ENCODE measurements around the gene TACR1. TPM values are rescaled to one million over a fixed set of nuclear protein-coding genes. Genes with fewer than 3 reads are reported as not detected.
A peak's percentile ranks its signal among the peaks of the same experiment; 100 is the strongest.
"Not testable (repeated sequence)": the region's sequence is repeated elsewhere in the genome, so short reads cannot be mapped to it uniquely, and the experiment has no call there.

The TACR1 gene
- total and polyA plus RNA-seq, 7 experiments from 2014 or later, result 0.24 TPM; not detected in 6

- H3K4me1 Mint-ChIP-seq; POLR2A ChIA-PET; H3K27ac ChIP-seq (ENCODE audit: low read depth, low read length); DNase-seq; H3K36me3 Mint-ChIP-seq; H3K36me3 ChIP-seq (ENCODE audit: control insufficient read depth in 2 of 3, insufficient read depth in 3 of 3, low read length in 3 of 3); H3K9me3 ChIP-seq (ENCODE audit: control insufficient read depth in 2 of 3, low read length in 3 of 3); H3K4me1 ChIP-seq (ENCODE audit: control insufficient read depth in 2 of 2, insufficient read depth in 2 of 2, low read length in 2 of 2); intact Hi-C loops (cut with micrococcal nuclease); ATAC-seq; H3K27me3 Mint-ChIP-seq; H3K4me3 Mint-ChIP-seq; H3K27ac Mint-ChIP-seq; H3K4me3 ChIP-seq (ENCODE audit: low read length); CTCF ChIA-PET; H3K9me3 Mint-ChIP-seq; H3K27me3 ChIP-seq (ENCODE audit: control insufficient read depth in 2 of 2, insufficient read depth in 2 of 2, low read length in 2 of 2): not testable (repeated sequence)
Measured at GRCh38 chr2:75171423-75171822, 27.9 kb downstream of the TACR1 start.

- H3K36me3 Mint-ChIP-seq, result peaks cover 0 to 6% (median 0%) of the 10 kb centered on the region in 5 donors
- no peaks in the 10 kb centered on the region for H3K4me1 Mint-ChIP-seq
- no peak overlapping the region for H3K27ac Mint-ChIP-seq
- DNase-seq (no peak), ATAC-seq (no peak)
- Histone ChIP-seq H3K36me3 (ENCODE audit: control insufficient read depth in 2 of 3, insufficient read depth in 3 of 3, low read length in 3 of 3) (no peaks in the 10 kb centered on the region), H3K4me3 (ENCODE audit: low read length) (no peak overlapping the region), H3K9me3 (ENCODE audit: control insufficient read depth in 2 of 3, low read length in 3 of 3) (no peaks in the 10 kb centered on the region), H3K4me1 (ENCODE audit: control insufficient read depth in 2 of 2, insufficient read depth in 2 of 2, low read length in 2 of 2) (no peaks in the 10 kb centered on the region), H3K27ac (ENCODE audit: low read depth, low read length) (no peak overlapping the region), H3K27me3 (ENCODE audit: control insufficient read depth in 2 of 2, insufficient read depth in 2 of 2, low read length in 2 of 2) (no peaks in the 10 kb centered on the region)
- no peaks in the 10 kb centered on the region for H3K27me3 Mint-ChIP-seq
- intact Hi-C loops (cut with micrococcal nuclease), result no loop called here
- CTCF ChIA-PET, result no interaction called here
- no peak overlapping the region for H3K4me3 Mint-ChIP-seq
- H3K9me3 Mint-ChIP-seq, result peaks cover 0 to 1% (median 0%) of the 10 kb centered on the region in 11 donors
- POLR2A ChIA-PET, result no interaction called here
Measured at GRCh38 chr2:75170889-75171288, 28.4 kb downstream of the TACR1 start.

DNA sequence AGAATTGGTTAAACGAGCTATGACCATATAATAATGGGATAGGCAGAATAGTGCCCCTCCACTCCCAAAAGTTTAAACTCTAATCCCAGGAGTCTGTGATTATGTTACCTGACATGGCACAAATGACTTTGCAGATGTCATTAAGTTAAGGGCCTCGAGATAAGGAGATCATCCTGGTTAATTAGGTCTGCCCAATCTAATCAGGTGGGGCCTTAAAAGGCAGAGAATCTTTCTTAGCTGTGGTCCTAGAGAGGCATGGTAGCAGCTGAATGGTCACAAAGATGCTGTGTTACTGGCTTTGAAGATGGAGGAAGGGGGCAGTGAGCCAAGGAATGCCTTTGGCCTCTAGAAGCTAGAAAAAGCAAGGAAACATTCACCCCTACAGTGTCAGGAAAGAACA lies 31.1 kb downstream of the TACR1 start:
- intact Hi-C loops (cut with micrococcal nuclease), result no loop called here
- ChIA-PET POLR2A (no interaction called here), CTCF (no interaction called here)

DNA sequence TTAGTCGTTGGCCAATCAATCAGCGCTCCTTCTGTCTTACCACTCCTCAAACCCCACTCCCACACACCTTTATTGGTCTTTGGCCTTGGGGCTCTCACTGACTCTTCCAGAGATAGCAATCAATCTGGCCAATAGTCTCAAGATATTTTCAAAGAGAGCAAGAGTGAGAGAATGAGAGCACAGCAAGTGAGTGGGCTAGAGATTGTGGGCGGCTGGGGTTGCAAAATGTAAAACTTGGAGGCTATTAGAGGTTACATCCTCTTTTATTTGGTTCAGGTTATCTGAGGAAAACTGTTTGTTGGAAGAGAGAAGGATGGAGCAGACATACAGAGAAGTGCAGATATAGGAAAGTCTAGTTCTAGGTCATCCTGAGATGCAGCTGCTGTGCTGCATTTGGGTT lies 32.8 kb downstream of the TACR1 start:
- H3K36me3 ChIP-seq (ENCODE audit: control insufficient read depth in 2 of 3, insufficient read depth in 3 of 3, low read length in 3 of 3), result no peaks in the 10 kb centered on the region
- intact Hi-C loops (cut with micrococcal nuclease), result no loop called here
- H3K4me3 Mint-ChIP-seq, result no peak overlapping the region
- H3K4me1 Mint-ChIP-seq, result no peaks in the 10 kb centered on the region
- no peak overlapping the region for H3K27ac Mint-ChIP-seq
- ChIA-PET POLR2A (no interaction called here), CTCF (no interaction called here)
- no peak overlapping the region for H3K4me3 ChIP-seq (ENCODE audit: low read length)
- H3K27me3 ChIP-seq (ENCODE audit: control insufficient read depth in 2 of 2, insufficient read depth in 2 of 2, low read length in 2 of 2), result no peaks in the 10 kb centered on the region
- H3K36me3 Mint-ChIP-seq, result peaks cover 0 to 6% (median 0%) of the 10 kb centered on the region in 5 donors
- DNase-seq, result no peak
- H3K9me3 ChIP-seq (ENCODE audit: control insufficient read depth in 2 of 3, low read length in 3 of 3), result no peaks in the 10 kb centered on the region
- no peak for ATAC-seq
- no peaks in the 10 kb centered on the region for H3K4me1 ChIP-seq (ENCODE audit: control insufficient read depth in 2 of 2, insufficient read depth in 2 of 2, low read length in 2 of 2)
- H3K9me3 Mint-ChIP-seq, result peaks cover 0 to 1% (median 0%) of the 10 kb centered on the region in 11 donors
- no peak overlapping the region for H3K27ac ChIP-seq (ENCODE audit: low read depth, low read length)
- H3K27me3 Mint-ChIP-seq, result peaks cover 0 to 1% (median 0%) of the 10 kb centered on the region in 5 donors

More for the DNA sequence above, 31.1 kb downstream of the TACR1 start:
- no peaks in the 10 kb centered on the region for H3K9me3 ChIP-seq (ENCODE audit: control insufficient read depth in 2 of 3, low read length in 3 of 3)
- Mint-ChIP-seq H3K4me3 (no peak overlapping the region), H3K27ac (no peak overlapping the region), H3K36me3 (peaks cover 0 to 6% (median 0%) of the 10 kb centered on the region in 5 donors), H3K9me3 (peaks cover 0 to 1% (median 0%) of the 10 kb centered on the region in 11 donors), H3K27me3 (no peaks in the 10 kb centered on the region), H3K4me1 (no peaks in the 10 kb centered on the region)
- H3K4me3 ChIP-seq (ENCODE audit: low read length), result no peak overlapping the region
- H3K27ac ChIP-seq (ENCODE audit: low read depth, low read length), result no peak overlapping the region
- no peaks in the 10 kb centered on the region for H3K27me3 ChIP-seq (ENCODE audit: control insufficient read depth in 2 of 2, insufficient read depth in 2 of 2, low read length in 2 of 2)
- DNase-seq (no peak), ATAC-seq (no peak)
- H3K36me3 ChIP-seq (ENCODE audit: control insufficient read depth in 2 of 3, insufficient read depth in 3 of 3, low read length in 3 of 3), result no peaks in the 10 kb centered on the region
- H3K4me1 ChIP-seq (ENCODE audit: control insufficient read depth in 2 of 2, insufficient read depth in 2 of 2, low read length in 2 of 2), result no peaks in the 10 kb centered on the region

DNA sequence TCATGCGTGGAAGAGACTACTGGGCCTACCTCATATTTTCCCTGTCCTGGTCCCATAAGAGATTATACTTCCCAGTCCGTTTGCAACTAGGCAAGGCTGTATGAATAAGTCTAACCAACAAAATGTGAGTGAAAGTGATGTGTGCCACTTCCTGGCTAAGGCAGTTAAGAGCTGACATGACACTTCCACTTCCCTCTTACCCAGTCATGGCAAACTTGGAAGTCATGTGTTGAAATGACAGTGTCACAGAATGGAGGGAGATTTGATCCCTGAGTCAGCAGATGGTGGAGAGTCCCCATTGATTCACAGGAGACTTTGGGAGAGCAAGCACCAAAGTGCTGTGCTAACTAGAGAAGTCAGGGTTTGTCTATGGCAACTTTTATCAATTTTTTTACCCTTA lies 36.4 kb downstream of the TACR1 start:
- ATAC-seq, result peak; percentile 46
- CTCF ChIA-PET, result interaction anchor here (0.7 kb wide), 1 partner anchor 69 kb away, joined by 3 read pairs; no protein-coding TSS in a partner anchor
- POLR2A ChIA-PET, result no interaction called here

GRCh38 chr2:75162259-75162658 lies 37.1 kb downstream of the TACR1 start:
- no peak overlapping the region for H3K4me3 Mint-ChIP-seq

More for the DNA sequence above, 36.4 kb downstream of the TACR1 start:
- intact Hi-C loops (cut with micrococcal nuclease), result no loop called here
- peaks cover 0 to 5% (median 0%) of the 10 kb centered on the region in 5 donors for H3K27me3 Mint-ChIP-seq
- Histone ChIP-seq H3K27ac (ENCODE audit: low read depth, low read length) (no peak overlapping the region), H3K27me3 (ENCODE audit: control insufficient read depth in 2 of 2, insufficient read depth in 2 of 2, low read length in 2 of 2) (no peaks in the 10 kb centered on the region), H3K9me3 (ENCODE audit: control insufficient read depth in 2 of 3, low read length in 3 of 3) (no peaks in the 10 kb centered on the region), H3K4me3 (ENCODE audit: low read length) (no peak overlapping the region), H3K4me1 (ENCODE audit: control insufficient read depth in 2 of 2, insufficient read depth in 2 of 2, low read length in 2 of 2) (no peaks in the 10 kb centered on the region), H3K36me3 (ENCODE audit: control insufficient read depth in 2 of 3, insufficient read depth in 3 of 3, low read length in 3 of 3) (no peaks in the 10 kb centered on the region)
- H3K9me3 Mint-ChIP-seq, result no peaks in the 10 kb centered on the region
- H3K36me3 Mint-ChIP-seq, result no peaks in the 10 kb centered on the region
- DNase-seq, result no peak
- no peak overlapping the region for H3K4me3 Mint-ChIP-seq
- H3K4me1 Mint-ChIP-seq, result no peaks in the 10 kb centered on the region
- H3K27ac Mint-ChIP-seq, result no peak overlapping the region

DNA sequence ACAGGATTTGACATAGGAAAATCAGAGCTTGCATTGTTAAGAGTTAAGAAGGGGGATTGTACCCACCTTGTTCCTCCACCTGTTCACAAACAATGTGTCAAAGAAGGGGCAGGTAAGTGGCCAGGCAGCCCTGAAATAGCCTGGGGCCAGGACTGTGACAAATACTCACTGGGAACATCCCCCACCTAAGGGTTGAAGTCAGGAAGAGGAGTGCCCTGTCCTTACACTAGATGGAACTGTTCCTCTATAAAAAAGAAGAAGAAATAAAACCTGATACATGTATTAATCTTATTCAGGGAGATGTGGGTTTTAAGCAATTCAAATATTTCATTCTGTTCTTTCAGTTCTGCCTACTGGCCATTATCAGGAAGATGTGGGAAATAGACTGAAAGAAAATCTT lies 41.9 kb downstream of the TACR1 start:
- peaks cover 0 to 5% (median 0%) of the 10 kb centered on the region in 5 donors for H3K27me3 Mint-ChIP-seq
- H3K4me1 Mint-ChIP-seq, result no peaks in the 10 kb centered on the region
- DNase-seq, result no peak
- peaks cover 0 to 2% (median 0%) of the 10 kb centered on the region in 11 donors for H3K9me3 Mint-ChIP-seq
- ChIA-PET CTCF (no interaction called here), POLR2A (no interaction called here)
- Histone ChIP-seq H3K27me3 (ENCODE audit: control insufficient read depth in 2 of 2, insufficient read depth in 2 of 2, low read length in 2 of 2) (no peaks in the 10 kb centered on the region), H3K4me3 (ENCODE audit: low read length) (no peak overlapping the region), H3K27ac (ENCODE audit: low read depth, low read length) (no peak overlapping the region), H3K36me3 (ENCODE audit: control insufficient read depth in 2 of 3, insufficient read depth in 3 of 3, low read length in 3 of 3) (no peaks in the 10 kb centered on the region), H3K4me1 (ENCODE audit: control insufficient read depth in 2 of 2, insufficient read depth in 2 of 2, low read length in 2 of 2) (no peaks in the 10 kb centered on the region), H3K9me3 (ENCODE audit: control insufficient read depth in 2 of 3, low read length in 3 of 3) (no peaks in the 10 kb centered on the region)
- peaks cover 0 to 6% (median 0%) of the 10 kb centered on the region in 5 donors for H3K36me3 Mint-ChIP-seq
- intact Hi-C loops (cut with micrococcal nuclease), result no loop called here
- no peak for ATAC-seq
- no peak overlapping the region for H3K4me3 Mint-ChIP-seq
- H3K27ac Mint-ChIP-seq, result no peak overlapping the region

More at GRCh38 chr2:75162259-75162658, 37.1 kb downstream of the TACR1 start:
- H3K4me1 ChIP-seq (ENCODE audit: control insufficient read depth in 2 of 2, insufficient read depth in 2 of 2, low read length in 2 of 2), result no peaks in the 10 kb centered on the region
- Mint-ChIP-seq H3K4me1 (no peaks in the 10 kb centered on the region), H3K36me3 (no peaks in the 10 kb centered on the region), H3K27ac (no peak overlapping the region), H3K27me3 (peaks cover 0 to 5% (median 0%) of the 10 kb centered on the region in 5 donors), H3K9me3 (no peaks in the 10 kb centered on the region)
- DNase-seq (no peak), ATAC-seq (no peak)
- intact Hi-C loops (cut with micrococcal nuclease), result no loop called here
- H3K9me3 ChIP-seq (ENCODE audit: control insufficient read depth in 2 of 3, low read length in 3 of 3), result no peaks in the 10 kb centered on the region
- no peaks in the 10 kb centered on the region for H3K27me3 ChIP-seq (ENCODE audit: control insufficient read depth in 2 of 2, insufficient read depth in 2 of 2, low read length in 2 of 2)
- H3K4me3 ChIP-seq (ENCODE audit: low read length), result no peak overlapping the region
- H3K27ac ChIP-seq (ENCODE audit: low read depth, low read length), result no peak overlapping the region
- no peaks in the 10 kb centered on the region for H3K36me3 ChIP-seq (ENCODE audit: control insufficient read depth in 2 of 3, insufficient read depth in 3 of 3, low read length in 3 of 3)
- POLR2A ChIA-PET, result no interaction called here
- CTCF ChIA-PET, result interaction anchor here (0.7 kb wide), 1 partner anchor 69 kb away, joined by 3 read pairs; no protein-coding TSS in a partner anchor

Data from naive thymus-derived CD4-positive, alpha-beta T cell (primary cell).